Measurements from ENCODE around the gene LILRA6. TPM values are rescaled to one million over a fixed set of nuclear protein-coding genes. Genes with fewer than 3 reads are reported as not detected.

The LILRA6 gene
- total and polyA plus RNA-seq, 2 of the 8 experiments (the other 6 are each of a cell fraction or from before 2014, with no cell fraction given): not detected

DNA sequence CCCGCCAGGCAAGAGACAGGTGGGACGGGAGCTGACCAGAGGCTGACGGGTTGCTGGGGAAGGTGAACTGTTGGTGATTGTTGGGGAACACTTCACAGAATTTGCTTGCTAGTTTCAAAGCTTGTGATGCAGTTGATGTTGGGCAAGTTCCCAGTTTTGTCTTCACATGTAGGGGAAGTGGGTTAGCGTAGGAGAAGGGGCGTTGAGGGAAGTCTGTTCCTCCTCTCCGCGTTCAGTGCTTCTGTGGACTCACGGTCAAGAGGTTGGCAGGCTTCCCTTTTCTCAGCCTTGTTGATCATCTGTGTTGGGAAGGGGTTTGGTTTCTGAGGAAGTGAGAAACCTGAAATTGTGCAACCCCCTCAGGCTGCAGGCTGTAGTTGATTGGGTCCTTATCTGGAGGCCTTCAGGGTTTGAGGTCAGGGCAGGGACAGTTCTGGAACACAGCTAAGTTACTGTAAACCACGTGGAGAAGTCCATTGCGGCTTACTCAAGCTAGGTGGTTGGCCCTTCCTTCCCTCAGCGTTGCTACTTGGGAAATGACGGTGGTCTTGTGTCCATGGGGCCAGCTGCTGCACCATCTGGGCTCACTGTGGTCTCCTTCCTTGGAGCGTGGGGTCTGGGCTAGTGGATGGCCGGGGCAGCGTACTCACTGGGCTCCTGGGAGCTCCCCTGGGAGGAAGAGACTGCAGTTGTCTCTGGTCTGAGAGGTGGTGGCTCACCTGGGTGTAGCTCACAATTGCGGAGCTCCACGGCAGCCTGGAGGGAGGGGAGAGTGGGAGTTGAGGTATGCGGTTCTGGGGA, 34.4 kb downstream of the LILRA6 start:
- no peak overlapping the region for H4K5ac ChIP-seq (ENCODE audit: insufficient read length, low read depth, low read length)
- H2AK5ac ChIP-seq (ENCODE audit: low read depth, low read length): no peak overlapping the region
- no peak overlapping the region for H3K23ac ChIP-seq (ENCODE audit: insufficient read length)
- H2BK5ac ChIP-seq (ENCODE audit: low read depth, low read length): no peak overlapping the region
- POLR2A ChIA-PET (ENCODE audit: partially characterized antibody): interaction anchor here (0.6 to 23.4 kb wide), 24 partner anchors 9 to 228 kb away, joined by 3 to 909 read pairs (median 6); partner anchors contain the start of genes CNOT3, LILRB2, LILRB3 and LILRB5
- no peaks in the 10 kb centered on the region for H3K9me3 ChIP-seq (ENCODE audit: insufficient read depth in 2 of 2, low read depth in 1 of 2, low read length in 1 of 2)
- H3K14ac ChIP-seq (ENCODE audit: insufficient read length): no peak overlapping the region
- peak overlapping the region in 1 of 2 experiments; percentile 15; a peak in 2 of 4 replicates for H3K4me2 ChIP-seq (ENCODE audit: insufficient read depth in 1 of 2, low read depth in 2 of 2, low read length in 2 of 2)
- H3K9ac ChIP-seq (replicated peaks in 1 of 4; ENCODE audit: extremely low read depth in 1 of 4, low read depth in 3 of 4, low read length in 3 of 4): no peak overlapping the region; a peak in 2 of 7 replicates
- H3K27me3 ChIP-seq (replicated peaks in 1 of 4; ENCODE audit: control insufficient read depth in 3 of 4, extremely low read depth in 1 of 4, insufficient read depth in 3 of 4, low read length in 3 of 4): no peaks in the 10 kb centered on the region
- no peak overlapping the region for H2BK20ac ChIP-seq (ENCODE audit: low read length)
- H3K4me3 ChIP-seq (ENCODE audit: extremely low read depth in 1 of 4, insufficient read depth in 2 of 4, low read depth in 3 of 4, low read length in 4 of 4): no peak overlapping the region
- H2BK15ac ChIP-seq (ENCODE audit: low read length): no peak overlapping the region
- H2BK120ac ChIP-seq (replicated peaks; ENCODE audit: low read depth, low read length): no peak overlapping the region
- no peak overlapping the region for H3K56ac ChIP-seq (replicated peaks; ENCODE audit: insufficient read length, low read depth, low read length)
- CTCF ChIA-PET (ENCODE audit: partially characterized antibody): interaction anchor here (1.0 to 1.6 kb wide), 6 partner anchors 19 to 59 kb away, joined by 3 to 6 read pairs (median 4); no protein-coding TSS in a partner anchor
- 81% methylated on average over 16 of the region's 18 CpGs; no CpG with 5 or more reads in 1 of the 2 experiments for WGBS, 2 experiments (ENCODE audit: extremely low coverage in 1 of 2, insufficient coverage in 1 of 2, insufficient read length in 1 of 2, insufficient replicate concordance in 2 of 2, low coverage in 1 of 2, low lambda C conversion rate in 2 of 2, missing lambda C conversion rate in 1 of 2)
- peaks cover 11 to 38% of the 10 kb centered on the region in 2 experiments for H3K79me2 ChIP-seq (ENCODE audit: control insufficient read depth in 1 of 2, insufficient read depth in 2 of 2, low read length in 2 of 2)
- no peak overlapping the region for H2AFZ ChIP-seq (ENCODE audit: low read length)
- H2BK12ac ChIP-seq (ENCODE audit: low read depth, low read length): no peak overlapping the region
- peaks cover 44 to 46% of the 10 kb centered on the region in 2 experiments for H4K20me1 ChIP-seq (replicated peaks in 1 of 2; ENCODE audit: control insufficient read depth in 1 of 2, insufficient read depth in 2 of 2, low read length in 2 of 2)
- no peak for FAIRE-seq
- peaks cover 16% of the 10 kb centered on the region for H3K79me1 ChIP-seq (ENCODE audit: low read depth, low read length)
- peak in 1 of 2 experiments; percentile 64 for DNase-seq (ENCODE audit: low read depth in 1 of 2, low spot score in 2 of 2)
- H3K4ac ChIP-seq (replicated peaks; ENCODE audit: insufficient read length, low read depth, low read length): no peak overlapping the region
- peaks cover 6 to 12% (median 10%) of the 10 kb centered on the region in 4 experiments for H3K4me1 ChIP-seq (replicated peaks in 1 of 4; ENCODE audit: control insufficient read depth in 3 of 4, insufficient read depth in 4 of 4, low read length in 3 of 4)
- peaks cover 4% of the 10 kb centered on the region; the same call in 1 of the 2 replicates for H3K23me2 ChIP-seq (ENCODE audit: low read depth, low read length)
- H3K18ac ChIP-seq (ENCODE audit: extremely low read depth, low read length): no peak overlapping the region
- H4K8ac ChIP-seq (ENCODE audit: extremely low read depth, insufficient read depth, low read length): no peak overlapping the region
- H3K36me3 ChIP-seq (ENCODE audit: control insufficient read depth in 2 of 4, insufficient read depth in 4 of 4, low read length in 3 of 4): peaks cover 37 to 52% (median 48%) of the 10 kb centered on the region in 4 experiments
- no peak overlapping the region for H4K91ac ChIP-seq (replicated peaks; ENCODE audit: insufficient read length, low read length)
- H3K27ac ChIP-seq (ENCODE audit: low read depth, low read length): peak overlapping the region; percentile 39; the same call in 1 of the 2 replicates
- TF ChIP-seq EP300 (IDR thresholded peaks at IDR 0.05; ENCODE audit: borderline replicate concordance in 1 of 2, low read depth in 2 of 2, low read length in 2 of 2) (no peak), TAF1 (IDR thresholded peaks at IDR 0.05; ENCODE audit: low read depth, low read length) (0 out of 2 replicates have a peak, but pooled peaks have one; percentile 14), KDM1A (IDR thresholded peaks at IDR 0.05; ENCODE audit: borderline replicate concordance, low read length) (no peak), RFX5 (IDR thresholded peaks at IDR 0.05; ENCODE audit: borderline replicate concordance, low read depth, low read length) (no peak), CEBPB (IDR thresholded peaks at IDR 0.05; ENCODE audit: low read depth, low read length) (peak; percentile 51; the same call in 1 of the 2 replicates), JUN (IDR thresholded peaks at IDR 0.05; ENCODE audit: low read depth, low read length) (no peak), GABPA (IDR thresholded peaks at IDR 0.05; ENCODE audit: borderline replicate concordance, insufficient read depth, low read length) (no peak)
- TF ChIP-seq, protein P1, sequence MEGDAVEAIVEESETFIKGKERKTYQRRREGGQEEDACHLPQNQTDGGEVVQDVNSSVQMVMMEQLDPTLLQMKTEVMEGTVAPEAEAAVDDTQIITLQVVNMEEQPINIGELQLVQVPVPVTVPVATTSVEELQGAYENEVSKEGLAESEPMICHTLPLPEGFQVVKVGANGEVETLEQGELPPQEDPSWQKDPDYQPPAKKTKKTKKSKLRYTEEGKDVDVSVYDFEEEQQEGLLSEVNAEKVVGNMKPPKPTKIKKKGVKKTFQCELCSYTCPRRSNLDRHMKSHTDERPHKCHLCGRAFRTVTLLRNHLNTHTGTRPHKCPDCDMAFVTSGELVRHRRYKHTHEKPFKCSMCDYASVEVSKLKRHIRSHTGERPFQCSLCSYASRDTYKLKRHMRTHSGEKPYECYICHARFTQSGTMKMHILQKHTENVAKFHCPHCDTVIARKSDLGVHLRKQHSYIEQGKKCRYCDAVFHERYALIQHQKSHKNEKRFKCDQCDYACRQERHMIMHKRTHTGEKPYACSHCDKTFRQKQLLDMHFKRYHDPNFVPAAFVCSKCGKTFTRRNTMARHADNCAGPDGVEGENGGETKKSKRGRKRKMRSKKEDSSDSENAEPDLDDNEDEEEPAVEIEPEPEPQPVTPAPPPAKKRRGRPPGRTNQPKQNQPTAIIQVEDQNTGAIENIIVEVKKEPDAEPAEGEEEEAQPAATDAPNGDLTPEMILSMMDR (IDR thresholded peaks at IDR 0.05; ENCODE audit: control extremely low read depth in 1 of 3, insufficient read depth in 1 of 3, low read depth in 1 of 3, low read length in 3 of 3): no peak
